Measurements from ENCODE around the gene ZBTB43. TPM values are rescaled to one million over a fixed set of nuclear protein-coding genes. Genes with fewer than 3 reads are reported as not detected.
A peak's percentile ranks its signal among the peaks of the same experiment; 100 is the strongest.

Gene ZBTB43
- total RNA-seq, 1 donor from 2014 or later, result 30.2 TPM

GRCh38 chr9:126839301-126839700 lies 34.5 kb downstream of the ZBTB43 start:
- no peak for DNase-seq
- ATAC-seq, result no peak
- Histone ChIP-seq H3K27me3 (ENCODE audit: low read depth) (no peaks in the 10 kb centered on the region), H3K4me3 (no peak overlapping the region), H3K9me3 (no peaks in the 10 kb centered on the region), H3K36me3 (peaks cover 22% of the 10 kb centered on the region), H3K27ac (no peak overlapping the region), H3K4me1 (peaks cover 12% of the 10 kb centered on the region)
- intact Hi-C loops (cut with DNase I), result no loop called here
- TF ChIP-seq CTCF (IDR thresholded peaks at IDR 0.05), result no peak

GRCh38 chr9:126842220-126842842 lies 37.5 kb downstream of the ZBTB43 start:
- intact Hi-C loops (cut with DNase I), result no loop called here
- Histone ChIP-seq H3K27ac (no peak overlapping the region), H3K4me3 (no peak overlapping the region), H3K9me3 (no peaks in the 10 kb centered on the region), H3K27me3 (ENCODE audit: low read depth) (no peaks in the 10 kb centered on the region), H3K36me3 (peaks cover 9% of the 10 kb centered on the region), H3K4me1 (peaks cover 6% of the 10 kb centered on the region)
- DNase-seq, result no peak
- ATAC-seq, result no peak
- no peak for TF ChIP-seq CTCF (IDR thresholded peaks at IDR 0.05)

- peaks cover 6% of the 10 kb centered on the region for H3K4me1 ChIP-seq
- no peaks in the 10 kb centered on the region for H3K9me3 ChIP-seq
- DNase-seq, result no peak
- intact Hi-C loops (cut with DNase I), result no loop called here
- no peak overlapping the region for H3K4me3 ChIP-seq
- H3K27me3 ChIP-seq (ENCODE audit: low read depth), result no peaks in the 10 kb centered on the region
- no peak for TF ChIP-seq CTCF (IDR thresholded peaks at IDR 0.05)
- peaks cover 9% of the 10 kb centered on the region for H3K36me3 ChIP-seq
- H3K27ac ChIP-seq, result no peak overlapping the region
- ATAC-seq, result peak in 1 of 2 donors; percentile 60
These were observed 38.3 kb downstream of the ZBTB43 start for GRCh38 chr9:126842977-126843799.

GRCh38 chr9:126844085-126844484 lies 39.2 kb downstream of the ZBTB43 start:
- intact Hi-C loops (cut with DNase I), result no loop called here
- no peak for ATAC-seq
- Histone ChIP-seq H3K27ac (no peak overlapping the region), H3K4me1 (peaks cover 6% of the 10 kb centered on the region), H3K9me3 (no peaks in the 10 kb centered on the region), H3K27me3 (ENCODE audit: low read depth) (no peaks in the 10 kb centered on the region), H3K36me3 (peaks cover 4% of the 10 kb centered on the region), H3K4me3 (no peak overlapping the region)
- no peak for TF ChIP-seq CTCF (IDR thresholded peaks at IDR 0.05)
- no peak for DNase-seq

- DNase-seq (no peak), ATAC-seq (no peak)
- peaks cover 6% of the 10 kb centered on the region for H3K4me1 ChIP-seq
- intact Hi-C loops (cut with DNase I), result no loop called here
- no peak overlapping the region for H3K27ac ChIP-seq
- H3K9me3 ChIP-seq, result no peaks in the 10 kb centered on the region
- H3K4me3 ChIP-seq, result no peak overlapping the region
- no peak for TF ChIP-seq CTCF (IDR thresholded peaks at IDR 0.05)
- no peaks in the 10 kb centered on the region for H3K36me3 ChIP-seq
- no peaks in the 10 kb centered on the region for H3K27me3 ChIP-seq (ENCODE audit: low read depth)
These were observed 42.2 kb downstream of the ZBTB43 start for GRCh38 chr9:126847051-126847450.

All from lower lobe of right lung (tissue), 2 donors.